Keratinocyte (primary cell): ENCODE data around the gene PRR3. TPM values are rescaled to one million over a fixed set of nuclear protein-coding genes. Genes with fewer than 3 reads are reported as not detected.

Source experiments
- DNase-seq: peaks from one replicate; pipeline ENCODE4 v3.0.0-alpha.2; 2011; ENCODE audit warnings: low read depth, missing footprints, low spot score
- FAIRE-seq: peaks from 2 replicates; lab custom pipeline; 2011; peaks lifted over from hg19 to GRCh38; lab: Jason Lieb, UNC
- H2AFZ ChIP-seq: 2 replicates; pipeline ENCODE4 v1.6.0; 2012; ENCODE audit warnings: low read length, control low read depth, inconsistent platforms; ENCODE audit not compliant: control insufficient read depth
- H3K27ac ChIP-seq: 2 replicates; pipeline ENCODE4 v1.5.1; 2011; ENCODE audit warnings: low read length; ENCODE audit not compliant: control insufficient read depth, insufficient read depth
- H3K27me3 ChIP-seq: 3 replicates; pipeline ENCODE4 v1.6.0; 2011; ENCODE audit warnings: low read length; ENCODE audit not compliant: control insufficient read depth, insufficient read depth; ENCODE audit errors: extremely low read depth
- H3K36me3 ChIP-seq, 2 experiments: 2 replicates in 1 of 2; 3 replicates in 1 of 2; pipeline ENCODE4 v1.5.1; 2011; ENCODE audit warnings: low read length in 2 of 2, mild to moderate bottlenecking in 1 of 2; ENCODE audit not compliant: control insufficient read depth in 2 of 2, insufficient read depth in 2 of 2; ENCODE audit errors: extremely low read depth in 1 of 2
- H3K4me1 ChIP-seq: 3 replicates; pipeline ENCODE4 v1.5.1; 2011; ENCODE audit warnings: low read length; ENCODE audit not compliant: control insufficient read depth, insufficient read depth; ENCODE audit errors: extremely low read depth
- H3K4me2 ChIP-seq: 3 replicates; pipeline ENCODE4 v1.6.0; 2011; ENCODE audit warnings: low read depth, low read length; ENCODE audit not compliant: control insufficient read depth, insufficient read depth; ENCODE audit errors: extremely low read depth
- H3K4me3 ChIP-seq, 3 experiments: fragments of 200-600 bp in 1 of 3; sonication (generic) in 1 of 3; 2 replicates in 2 of 3; 3 replicates in 1 of 3; pipeline ENCODE4 v1.5.1; 2011 to 2016; ENCODE audit warnings: low read length in 3 of 3, mild to moderate bottlenecking in 3 of 3, control low read depth in 2 of 3, inconsistent platforms in 1 of 3, low read depth in 1 of 3, mixed read lengths in 1 of 3, mixed run types in 1 of 3, moderate library complexity in 1 of 3; ENCODE audit not compliant: control insufficient read depth in 2 of 3, insufficient read depth in 2 of 3; ENCODE audit errors: extremely low read depth in 1 of 3
- H3K79me2 ChIP-seq: 2 replicates; pipeline ENCODE4 v1.6.0; 2012; ENCODE audit warnings: low read length; ENCODE audit not compliant: control insufficient read depth, insufficient read depth
- H3K9ac ChIP-seq: 3 replicates; pipeline ENCODE4 v1.6.0; 2011; ENCODE audit warnings: low read length; ENCODE audit not compliant: control insufficient read depth, insufficient read depth; ENCODE audit errors: extremely low read depth
- H3K9me1 ChIP-seq: 3 replicates; pipeline ENCODE4 v1.6.0; 2011; ENCODE audit warnings: low read length; ENCODE audit not compliant: control insufficient read depth, insufficient read depth; ENCODE audit errors: extremely low read depth
- H3K9me3 ChIP-seq: 2 replicates; pipeline ENCODE4 v1.5.1; 2012; ENCODE audit warnings: low read depth, low read length; ENCODE audit not compliant: control insufficient read depth
- H4K20me1 ChIP-seq: 3 replicates; pipeline ENCODE4 v1.6.0; 2011; ENCODE audit warnings: low read length; ENCODE audit not compliant: control insufficient read depth, insufficient read depth; ENCODE audit errors: extremely low read depth
- CTCF ChIP-seq, 3 experiments: IDR thresholded peaks in 1 of 3; conservative IDR thresholded peaks in 1 of 3; optimal IDR thresholded peaks in 1 of 3; 2 replicates in 2 of 3; 3 replicates in 1 of 3; pipeline versions ENCODE3 to v1.5.1; 2011; ENCODE audit warnings: low read length in 3 of 3, mild to moderate bottlenecking in 3 of 3, moderate library complexity in 2 of 3, control low read depth in 1 of 3, inconsistent platforms in 1 of 3; ENCODE audit not compliant: insufficient read depth in 2 of 3; ENCODE audit errors: extremely low read depth in 1 of 3
- EZH2 ChIP-seq: IDR thresholded peaks from one replicate; pipeline ENCODE4 v1.6.1; 2012; ENCODE audit warnings: inconsistent platforms, mild to moderate bottlenecking, low read length, moderate library complexity
- dilution Hi-C: fragments of 300-500 bp; cut with MboI; formaldehyde crosslinking; loops from one replicate; pipeline ENCODE4 v1.7.0; 2020; ENCODE audit warnings: low sequenced_read_pairs; ENCODE audit not compliant: extremely low pct_ligation_motif_present
- polyA plus RNA-seq, 5 experiments: library from polyadenylated mRNA; depleted of rRNA in 3 of 5; stranded (reverse) in 3 of 5; stranded (forward) in 1 of 5; unstranded in 1 of 5; fragments of >200 nt; gene quantifications; 1 replicate in 1 of 5; 2 replicates in 3 of 5; 3 replicates in 1 of 5; pipeline versions ENCODE4 v1.2.1 to v1.2.3, GENCODE V29; 2011 to 2012; ENCODE audit warnings: missing spikeins in 2 of 5, low read depth in 1 of 5, low replicate concordance in 1 of 5

PRR3 gene
- polyA plus RNA-seq, 1 donor (not counting 4 experiments of a cell fraction or from before 2014, with no cell fraction given), result 6.1 TPM

GRCh38 chr6:30591008-30591407, 33.9 kb downstream of the PRR3 start:
- peak; percentile 95 for FAIRE-seq
- TF ChIP-seq CTCF (optimal IDR thresholded peaks at IDR 0.05 in 1 of 3, IDR thresholded peaks at IDR 0.05 in 1 of 3, conservative IDR thresholded peaks at IDR 0.05 in 1 of 3; ENCODE audit: extremely low read depth in 1 of 3, insufficient read depth in 2 of 3, low read length in 3 of 3), result peak in 1 of 3 experiments; percentile 7
- no peak for TF ChIP-seq EZH2
- Histone ChIP-seq H3K79me2 (peaks cover 24% of the 10 kb centered on the region), H3K4me1 (peaks cover 28% of the 10 kb centered on the region), H3K27ac (peak overlapping the region; percentile 55), H3K9ac (peak overlapping the region; percentile 2), H3K36me3 (peaks cover 27 to 58% of the 10 kb centered on the region in 2 experiments), H3K9me1 (no peaks in the 10 kb centered on the region), H3K27me3 (no peaks in the 10 kb centered on the region), H3K4me2 (peak overlapping the region; percentile 33), H2AFZ (no peak overlapping the region), H4K20me1 (peaks cover 16% of the 10 kb centered on the region), H3K9me3 (no peaks in the 10 kb centered on the region), H3K4me3 (peak overlapping the region in 2 of 3 experiments; percentile 23 to 38)
- DNase-seq, result peak; percentile 38
- dilution Hi-C loops, result no loop called here

- no peak overlapping the region for H3K4me2 ChIP-seq
- H3K9me3 ChIP-seq, result no peaks in the 10 kb centered on the region
- peak overlapping the region; percentile 55 for H3K27ac ChIP-seq
- H3K36me3 ChIP-seq, result peaks cover 17 to 50% of the 10 kb centered on the region in 2 experiments
- DNase-seq, result no peak
- no peak for FAIRE-seq
- H3K79me2 ChIP-seq, result peaks cover 24% of the 10 kb centered on the region
- no peak overlapping the region for H3K4me3 ChIP-seq
- no peaks in the 10 kb centered on the region for H3K27me3 ChIP-seq
- dilution Hi-C loops, result no loop called here
- peaks cover 16% of the 10 kb centered on the region for H4K20me1 ChIP-seq
- H3K9me1 ChIP-seq, result no peaks in the 10 kb centered on the region
- H3K9ac ChIP-seq, result no peak overlapping the region
- TF ChIP-seq CTCF (optimal IDR thresholded peaks at IDR 0.05 in 1 of 3, IDR thresholded peaks at IDR 0.05 in 1 of 3, conservative IDR thresholded peaks at IDR 0.05 in 1 of 3; ENCODE audit: extremely low read depth in 1 of 3, insufficient read depth in 2 of 3, low read length in 3 of 3) (no peak), EZH2 (no peak)
- peaks cover 28% of the 10 kb centered on the region for H3K4me1 ChIP-seq
- no peak overlapping the region for H2AFZ ChIP-seq
Measured at GRCh38 chr6:30592287-30592686, 35.2 kb downstream of the PRR3 start.
